ENCODE results near the gene ENDOD1.
"Not testable (repeated sequence)": the region's sequence is repeated elsewhere in the genome, so short reads cannot be mapped to it uniquely, and the experiment has no call there.

The ENDOD1 gene

DNA sequence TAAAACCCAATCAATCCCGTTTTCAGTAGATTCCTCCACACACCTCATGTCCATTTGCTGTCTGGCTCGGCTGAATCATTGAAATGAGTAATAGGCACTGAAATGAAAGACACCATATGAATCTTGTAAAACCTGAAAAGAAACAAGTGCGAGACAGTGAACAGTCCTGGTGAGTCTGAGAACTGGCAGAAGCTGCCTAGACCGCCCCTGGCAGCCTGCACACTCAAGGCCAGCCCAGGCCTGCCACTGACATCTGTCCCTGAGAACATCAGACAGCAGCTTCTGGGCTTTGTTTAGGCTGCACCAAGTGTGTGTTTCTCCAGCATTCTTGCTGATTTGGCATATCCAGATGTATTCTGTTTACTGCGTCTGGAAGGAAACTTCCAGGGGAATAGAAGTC, 44.8 kb downstream of the ENDOD1 start:
- H3K27ac ChIP-seq, result no peak overlapping the region

DNA sequence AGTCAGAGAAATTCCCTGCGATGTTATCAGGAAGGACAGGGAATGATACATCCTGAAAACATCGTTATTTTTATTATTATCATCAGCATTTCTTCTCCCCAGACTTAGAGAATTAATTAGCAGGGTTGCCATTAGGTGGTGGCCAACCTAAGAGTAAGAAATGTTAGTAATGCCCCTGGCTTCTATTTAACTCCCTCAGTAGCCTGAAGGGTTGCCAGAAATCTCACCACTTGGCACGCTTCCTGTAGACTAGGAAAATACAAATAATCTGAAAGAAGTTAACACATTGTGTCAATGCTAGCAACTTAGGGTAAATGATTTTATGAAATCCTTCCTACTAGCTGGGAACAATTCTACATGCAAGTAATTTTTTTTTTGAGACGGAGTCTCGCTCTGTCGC, 45.5 kb downstream of the ENDOD1 start:
- TF ChIP-seq, protein P1, sequence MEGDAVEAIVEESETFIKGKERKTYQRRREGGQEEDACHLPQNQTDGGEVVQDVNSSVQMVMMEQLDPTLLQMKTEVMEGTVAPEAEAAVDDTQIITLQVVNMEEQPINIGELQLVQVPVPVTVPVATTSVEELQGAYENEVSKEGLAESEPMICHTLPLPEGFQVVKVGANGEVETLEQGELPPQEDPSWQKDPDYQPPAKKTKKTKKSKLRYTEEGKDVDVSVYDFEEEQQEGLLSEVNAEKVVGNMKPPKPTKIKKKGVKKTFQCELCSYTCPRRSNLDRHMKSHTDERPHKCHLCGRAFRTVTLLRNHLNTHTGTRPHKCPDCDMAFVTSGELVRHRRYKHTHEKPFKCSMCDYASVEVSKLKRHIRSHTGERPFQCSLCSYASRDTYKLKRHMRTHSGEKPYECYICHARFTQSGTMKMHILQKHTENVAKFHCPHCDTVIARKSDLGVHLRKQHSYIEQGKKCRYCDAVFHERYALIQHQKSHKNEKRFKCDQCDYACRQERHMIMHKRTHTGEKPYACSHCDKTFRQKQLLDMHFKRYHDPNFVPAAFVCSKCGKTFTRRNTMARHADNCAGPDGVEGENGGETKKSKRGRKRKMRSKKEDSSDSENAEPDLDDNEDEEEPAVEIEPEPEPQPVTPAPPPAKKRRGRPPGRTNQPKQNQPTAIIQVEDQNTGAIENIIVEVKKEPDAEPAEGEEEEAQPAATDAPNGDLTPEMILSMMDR (conservative IDR thresholded peaks at IDR 0.05), result no peak
- H3K27ac ChIP-seq, result no peak overlapping the region

More for the DNA sequence above, 44.8 kb downstream of the ENDOD1 start:
- TF ChIP-seq, protein P1 (conservative IDR thresholded peaks at IDR 0.05), result no peak

DNA sequence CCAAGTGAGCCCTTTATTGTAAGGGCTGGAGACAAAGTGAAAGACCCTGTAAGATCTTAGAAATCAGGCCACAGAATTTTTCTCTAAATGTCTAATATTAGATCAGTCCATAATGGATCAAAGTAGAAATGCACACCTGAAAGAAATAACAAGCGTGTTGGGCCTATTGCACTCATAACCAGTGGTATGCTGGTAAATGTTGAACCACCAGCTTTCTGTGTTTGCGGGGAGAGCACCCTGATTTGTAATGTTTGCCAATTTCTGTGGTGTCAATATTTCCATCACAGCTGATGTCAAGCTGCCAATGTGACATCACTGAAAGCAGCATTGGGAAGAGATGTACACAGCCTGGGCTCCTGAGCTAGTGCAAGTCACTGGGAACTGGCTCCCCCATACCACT, 46.2 kb downstream of the ENDOD1 start:
- TF ChIP-seq, protein P1 (conservative IDR thresholded peaks at IDR 0.05), result no peak
- H3K27ac ChIP-seq, result no peak overlapping the region

DNA sequence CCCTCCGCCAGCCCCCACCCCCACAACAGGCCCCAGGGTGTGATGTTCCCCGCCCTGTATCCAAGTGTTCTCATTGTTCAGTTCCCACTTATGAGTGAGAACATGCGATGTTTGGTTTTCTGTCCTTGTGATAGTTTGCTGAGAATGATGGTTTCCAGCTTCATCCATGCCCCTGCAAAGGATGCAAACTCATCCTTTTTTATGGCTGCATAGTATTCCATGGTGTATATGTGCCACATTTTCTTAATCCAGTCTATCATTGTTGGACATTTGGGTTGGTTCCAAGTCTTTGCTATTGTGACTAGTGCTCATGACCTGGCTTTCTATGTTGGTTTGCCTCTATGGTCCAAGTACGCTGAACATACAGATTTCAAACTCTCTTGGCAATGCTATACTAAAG, 47.1 kb downstream of the ENDOD1 start:
- H3K27ac ChIP-seq, result not testable (repeated sequence)

DNA sequence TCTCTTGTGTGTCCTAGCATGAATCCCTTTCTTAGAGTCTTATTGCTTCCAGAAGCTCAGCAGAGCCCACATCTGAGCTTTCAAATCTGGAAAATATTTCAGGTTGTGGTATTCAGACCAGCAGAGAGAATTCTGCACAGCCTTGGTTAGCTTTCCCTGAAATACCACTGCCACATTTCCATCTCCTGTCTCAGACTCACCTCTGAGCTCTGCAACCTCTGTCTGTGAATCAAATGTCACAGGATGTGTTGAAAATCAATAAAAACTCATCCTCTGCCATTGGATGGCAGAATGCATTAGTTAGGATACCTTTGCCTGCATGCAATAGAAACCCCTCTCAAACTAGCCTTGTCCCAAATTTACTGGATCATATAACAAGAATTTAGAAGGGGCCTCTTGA, 47.7 kb downstream of the ENDOD1 start:
- H3K27ac ChIP-seq, result no peak overlapping the region
- TF ChIP-seq, protein P1 (conservative IDR thresholded peaks at IDR 0.05), result no peak

DNA sequence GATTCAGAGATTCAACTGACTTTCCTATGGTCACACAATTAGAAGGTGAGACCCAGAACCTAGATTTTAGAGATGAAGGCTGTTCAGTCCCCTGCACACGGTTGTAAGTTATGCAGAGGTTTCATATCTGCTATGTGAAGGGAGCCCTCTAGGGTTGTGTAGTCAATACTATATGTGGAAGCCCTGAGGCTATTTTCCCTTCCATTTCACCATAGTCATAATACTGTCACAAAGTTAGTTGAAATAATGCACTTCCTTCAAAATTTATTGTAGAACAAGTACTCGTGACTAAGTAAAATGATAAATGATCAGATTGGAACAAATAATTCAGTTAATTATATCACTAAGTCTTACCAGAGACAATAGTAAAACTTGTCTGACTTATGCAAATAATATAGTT, 48.8 kb downstream of the ENDOD1 start:
- TF ChIP-seq, protein P1 (conservative IDR thresholded peaks at IDR 0.05), result peak; percentile 62

DNA sequence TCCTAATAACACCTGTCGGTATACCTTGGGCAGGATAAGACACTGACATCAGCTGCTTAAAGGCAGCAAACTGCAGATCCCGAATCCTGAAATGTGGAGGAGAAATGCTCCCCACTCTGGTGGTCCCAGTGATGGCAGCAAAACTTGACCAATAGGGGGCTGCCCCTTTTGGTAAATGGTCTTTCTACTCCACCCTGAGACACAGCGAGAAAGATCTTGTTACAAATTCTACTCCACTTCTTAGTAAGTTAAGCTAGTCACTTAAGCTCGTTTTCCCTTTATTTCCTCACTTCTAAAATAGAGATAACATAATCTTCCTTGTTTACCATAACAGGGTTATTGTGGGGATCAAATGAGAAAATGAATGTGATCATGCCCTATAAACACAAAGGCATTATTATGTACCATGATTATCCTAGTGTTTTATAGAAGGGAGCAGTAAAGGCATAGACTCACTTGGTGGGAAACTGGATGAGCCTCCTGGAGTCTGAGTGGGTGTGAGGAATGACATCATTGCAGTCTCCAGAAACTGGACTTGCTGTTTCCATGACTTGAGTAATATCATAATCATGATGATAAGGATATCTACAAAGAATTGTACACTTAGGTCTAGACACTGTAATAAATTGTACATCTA, 50.9 kb downstream of the ENDOD1 start:
- TF ChIP-seq, protein P1 (conservative IDR thresholded peaks at IDR 0.05), result no peak
- no peak overlapping the region for H3K27ac ChIP-seq

More for the DNA sequence above, 48.8 kb downstream of the ENDOD1 start:
- no peak overlapping the region for H3K27ac ChIP-seq

DNA sequence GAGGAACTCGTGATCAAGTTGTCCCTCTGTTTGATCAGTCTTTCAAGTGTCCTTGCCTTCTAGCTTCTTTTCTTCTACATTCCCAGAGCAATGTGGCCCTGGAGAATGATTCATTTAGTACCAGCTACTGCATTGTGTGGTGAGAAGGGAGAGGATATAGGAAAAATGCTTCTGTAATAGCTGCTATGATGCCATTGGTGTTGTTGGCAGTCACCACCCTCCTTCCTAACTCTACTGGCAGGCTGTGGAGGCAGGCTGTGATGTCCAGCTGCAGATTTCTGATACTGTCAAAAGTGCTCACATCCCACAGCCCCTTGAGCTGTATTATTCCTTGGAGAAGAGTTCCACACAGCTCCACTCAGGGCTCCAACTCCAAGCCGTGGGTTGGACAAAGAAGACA, 52.8 kb downstream of the ENDOD1 start:
- peak overlapping the region; percentile 20; the same call in 1 of the 2 replicates for H3K27ac ChIP-seq

More for the DNA sequence above, 52.8 kb downstream of the ENDOD1 start:
- TF ChIP-seq, protein P1 (conservative IDR thresholded peaks at IDR 0.05), result no peak
